Endometrium (tissue), 2 donors: Measurements from ENCODE around the gene TLX2.
"Not testable (repeated sequence)": the region's sequence is repeated elsewhere in the genome, so short reads cannot be mapped to it uniquely, and the experiment has no call there.

Experiments used
- FAIRE-seq: peaks from 2 replicates; lab custom pipeline; 2012; peaks lifted over from hg19 to GRCh38; lab: Jason Lieb, UNC
- donor health status: control.
- donor health status: control.

The TLX2 gene

GRCh38 chr2:74514368-74515270, at the start of gene TLX2:
TLX2 (plus strand) TSS chr2:74514450; CDS start chr2:74514807, 357 bp downstream.
- FAIRE-seq, result no peak

- not testable (repeated sequence) for FAIRE-seq
Measured at GRCh38 chr2:74470742-74471141, 43.5 kb upstream of the TLX2 start.

- FAIRE-seq, result no peak
Measured at GRCh38 chr2:74471332-74472065, 42.8 kb upstream of the TLX2 start.

- FAIRE-seq, result no peak
Measured at GRCh38 chr2:74472086-74472944, 41.9 kb upstream of the TLX2 start, which contains the start of gene MRPL53. MRPL53 (minus strand) TSS chr2:74472680; CDS start chr2:74472660, 20 bp downstream.

- FAIRE-seq, result no peak
Measured at GRCh38 chr2:74472945-74473258, 41.3 kb upstream of the TLX2 start.

- no peak for FAIRE-seq
Measured at GRCh38 chr2:74474481-74474880, 39.8 kb upstream of the TLX2 start.

- FAIRE-seq, result no peak
Measured at GRCh38 chr2:74474899-74475298, 39.4 kb upstream of the TLX2 start.

- FAIRE-seq, result no peak
Measured at GRCh38 chr2:74481431-74481830, 32.8 kb upstream of the TLX2 start.

GRCh38 chr2:74481961-74482800, 32.1 kb upstream of the TLX2 start:
- FAIRE-seq, result no peak

GRCh38 chr2:74482801-74483674, 31.2 kb upstream of the TLX2 start, which contains the start of the genes CCDC142 and TTC31:
CCDC142 (minus strand) TSS chr2:74482998; CDS start chr2:74482837, 161 bp downstream.
TTC31 (plus strand) TSS chr2:74483081; CDS start chr2:74483096, 15 bp downstream.
- FAIRE-seq, result peak; percentile 70

GRCh38 chr2:74483675-74484164, 30.5 kb upstream of the TLX2 start:
- FAIRE-seq, result not testable (repeated sequence)

GRCh38 chr2:74486141-74486540, 28.1 kb upstream of the TLX2 start:
- FAIRE-seq, result no peak

- no peak for FAIRE-seq
Measured at GRCh38 chr2:74488643-74489481, 25.4 kb upstream of the TLX2 start.

- FAIRE-seq, result no peak
Measured at GRCh38 chr2:74489906-74490305, 24.3 kb upstream of the TLX2 start.

- no peak for FAIRE-seq
Measured at GRCh38 chr2:74491648-74492544, 22.4 kb upstream of the TLX2 start.

GRCh38 chr2:74493546-74493945, 20.7 kb upstream of the TLX2 start:
- FAIRE-seq, result no peak

GRCh38 chr2:74495440-74495839, 18.8 kb upstream of the TLX2 start:
- no peak for FAIRE-seq
